AG04450 (cell line): ENCODE measurements around the gene FAXC. TPM values are rescaled to one million over a fixed set of nuclear protein-coding genes. Genes with fewer than 3 reads are reported as not detected.

Experiments used
- CTCF ChIA-PET: fragments of 300-600, 350-600 bp; formaldehyde crosslinking; extraction: SDS; loops from one replicate; lab custom pipeline; 2022; ENCODE audit warnings: antibody characterized with exemption, inconsistent platforms; lab: Charles Lee
- POLR2A ChIA-PET: fragments of 350-600 bp; formaldehyde crosslinking; extraction: SDS; loops from one replicate; lab custom pipeline; 2021; ENCODE audit warnings: antibody characterized with exemption, inconsistent platforms; lab: Yijun Ruan, JAX
- DNase-seq: peaks from one replicate; pipeline ENCODE4 v3.0.0-alpha.2; 2011; ENCODE audit warnings: low read depth, low spot score
- H3K27ac ChIP-seq: one replicate; pipeline ENCODE4 v1.5.1; 2012; ENCODE audit warnings: low read depth, low read length, control low read depth
- H3K27me3 ChIP-seq: one replicate; pipeline ENCODE4 v1.6.0; 2012; ENCODE audit warnings: low read length; ENCODE audit not compliant: control insufficient read depth, insufficient read depth
- H3K4me3 ChIP-seq: 2 replicates; pipeline ENCODE4 v1.5.1; 2011; ENCODE audit warnings: mild to moderate bottlenecking, low read depth, low read length, control low read depth
- H3K9me3 ChIP-seq: 2 replicates; pipeline ENCODE4 v1.5.1; 2012; ENCODE audit warnings: low read length; ENCODE audit not compliant: control insufficient read depth, insufficient read depth
- CTCF ChIP-seq: IDR thresholded peaks from 2 replicates; pipeline ENCODE4 v1.5.1; 2011; ENCODE audit warnings: low read depth, low read length, control low read depth, inconsistent platforms
- polyA plus RNA-seq: library from polyadenylated mRNA; depleted of rRNA; stranded (reverse); fragments of >200 nt; gene quantifications from 2 replicates; pipeline ENCODE4 v1.2.3, GENCODE V29; 2011

The FAXC gene
- polyA plus RNA-seq, 1 experiment: 8.4 TPM

GRCh38 chr6:99241905-99242534 is 107.5 kb downstream of the FAXC start:
- CTCF ChIA-PET: interaction anchor here (0.8 to 4.0 kb wide), 6 partner anchors 11 to 90 kb away, joined by 3 to 27 read pairs (median 4); no protein-coding TSS in a partner anchor
- TF ChIP-seq CTCF: peak; percentile 46; the same call in 1 of the 2 replicates
- peak; percentile 1 for DNase-seq
- no peaks in the 10 kb centered on the region for H3K27me3 ChIP-seq
- no peaks in the 10 kb centered on the region for H3K9me3 ChIP-seq
- POLR2A ChIA-PET: no interaction called here
- no peak overlapping the region for H3K27ac ChIP-seq
- H3K4me3 ChIP-seq: no peak overlapping the region

- Histone ChIP-seq H3K4me3 (no peak overlapping the region), H3K27ac (no peak overlapping the region), H3K9me3 (no peaks in the 10 kb centered on the region), H3K27me3 (peaks cover 2% of the 10 kb centered on the region)
- TF ChIP-seq CTCF: no peak
- ChIA-PET CTCF (interaction anchor here (1.2 kb wide), 1 partner anchor 9 kb away, joined by 3 read pairs; no protein-coding TSS in a partner anchor), POLR2A (no interaction called here)
- DNase-seq: no peak
Observed at GRCh38 chr6:99236010-99236409, 113.5 kb downstream of the FAXC start.

- no peak for TF ChIP-seq CTCF
- H3K27ac ChIP-seq: no peak overlapping the region
- POLR2A ChIA-PET: no interaction called here
- no peaks in the 10 kb centered on the region for H3K9me3 ChIP-seq
- DNase-seq: no peak
- no peak overlapping the region for H3K4me3 ChIP-seq
- CTCF ChIA-PET: no interaction called here
- peaks cover 2% of the 10 kb centered on the region for H3K27me3 ChIP-seq
Observed at GRCh38 chr6:99233219-99233618, 116.3 kb downstream of the FAXC start.

GRCh38 chr6:99232056-99232455 is 117.4 kb downstream of the FAXC start:
- POLR2A ChIA-PET: no interaction called here
- DNase-seq: no peak
- no peaks in the 10 kb centered on the region for H3K9me3 ChIP-seq
- H3K27ac ChIP-seq: no peak overlapping the region
- H3K27me3 ChIP-seq: peaks cover 2% of the 10 kb centered on the region
- TF ChIP-seq CTCF: no peak
- CTCF ChIA-PET: interaction anchor here (2.1 kb wide), 1 partner anchor 10 kb away, joined by 7 read pairs; no protein-coding TSS in a partner anchor
- no peak overlapping the region for H3K4me3 ChIP-seq

GRCh38 chr6:99225172-99225571 is 124.3 kb downstream of the FAXC start:
- Histone ChIP-seq H3K9me3 (no peaks in the 10 kb centered on the region), H3K27me3 (peaks cover 2% of the 10 kb centered on the region), H3K27ac (no peak overlapping the region), H3K4me3 (no peak overlapping the region)
- no peak for DNase-seq
- ChIA-PET CTCF (no interaction called here), POLR2A (no interaction called here)
- no peak for TF ChIP-seq CTCF
